AG08395 (cell line): ENCODE measurements around the gene HSBP1L1.

ENCODE experiments used
- DNase-seq: peaks from one replicate; pipeline ENCODE4 v3.0.0; 2012; ENCODE audit warnings: mixed read lengths, low spot score

HSBP1L1 gene

DNA sequence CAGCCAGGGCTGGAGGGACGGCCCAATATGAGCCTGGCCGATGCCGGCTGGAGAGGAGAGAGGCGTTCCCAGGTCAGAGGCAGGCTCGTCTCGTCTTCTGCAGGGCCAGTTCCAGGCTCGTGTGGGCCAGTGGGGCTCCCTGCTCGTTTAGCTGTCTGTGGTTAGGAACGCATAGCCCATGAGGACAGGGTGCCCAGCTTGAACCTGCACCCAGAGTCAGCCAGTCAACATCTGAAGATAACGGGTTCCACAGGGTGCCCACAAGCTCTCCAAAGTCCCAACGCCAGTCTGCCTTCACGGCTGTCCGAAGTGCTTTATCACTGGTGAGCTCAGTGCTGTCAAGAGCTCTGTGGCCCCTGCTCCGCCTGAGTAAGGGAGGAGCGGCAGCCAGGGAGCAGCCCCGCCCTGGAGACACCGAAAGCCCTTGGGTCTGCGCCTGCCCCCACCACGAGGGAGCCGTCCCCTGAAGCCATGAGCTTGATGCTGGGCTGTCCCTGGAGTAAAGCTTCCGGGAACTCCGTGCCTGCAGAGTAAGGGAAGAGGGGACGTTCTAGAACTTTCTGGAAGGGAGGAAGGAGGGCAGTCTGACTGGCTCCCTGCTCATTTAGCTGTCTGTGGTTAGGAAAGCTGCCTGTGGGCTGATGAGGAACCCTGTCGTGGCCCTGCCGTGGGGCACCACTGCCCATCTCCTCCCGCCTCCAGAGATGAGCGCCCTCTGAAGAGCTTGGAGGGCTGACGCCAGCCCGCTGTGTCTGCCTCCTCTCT lies 2.7 kb upstream of the HSBP1L1 start:
- no peak for DNase-seq

DNA sequence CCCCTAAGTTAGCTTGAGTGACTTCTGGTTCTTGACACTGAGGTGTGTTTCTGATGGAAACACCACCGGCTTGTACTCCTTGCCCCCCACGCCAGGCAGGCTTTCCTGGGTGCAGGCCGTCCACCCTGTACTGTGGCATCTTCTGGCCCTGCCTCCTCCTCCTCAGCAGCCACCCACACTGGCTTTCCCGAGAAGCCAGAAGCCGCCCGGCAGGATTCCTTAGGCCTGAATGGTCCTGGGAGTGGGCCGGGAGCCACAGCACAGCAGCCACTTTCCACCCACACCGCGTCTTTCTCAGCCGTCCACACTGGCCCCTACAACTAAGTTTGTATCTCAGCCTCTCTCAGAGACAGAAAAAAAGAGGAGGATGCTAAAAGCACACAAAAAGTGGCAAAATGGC lies 2.1 kb upstream of the HSBP1L1 start:
- no peak for DNase-seq

DNA sequence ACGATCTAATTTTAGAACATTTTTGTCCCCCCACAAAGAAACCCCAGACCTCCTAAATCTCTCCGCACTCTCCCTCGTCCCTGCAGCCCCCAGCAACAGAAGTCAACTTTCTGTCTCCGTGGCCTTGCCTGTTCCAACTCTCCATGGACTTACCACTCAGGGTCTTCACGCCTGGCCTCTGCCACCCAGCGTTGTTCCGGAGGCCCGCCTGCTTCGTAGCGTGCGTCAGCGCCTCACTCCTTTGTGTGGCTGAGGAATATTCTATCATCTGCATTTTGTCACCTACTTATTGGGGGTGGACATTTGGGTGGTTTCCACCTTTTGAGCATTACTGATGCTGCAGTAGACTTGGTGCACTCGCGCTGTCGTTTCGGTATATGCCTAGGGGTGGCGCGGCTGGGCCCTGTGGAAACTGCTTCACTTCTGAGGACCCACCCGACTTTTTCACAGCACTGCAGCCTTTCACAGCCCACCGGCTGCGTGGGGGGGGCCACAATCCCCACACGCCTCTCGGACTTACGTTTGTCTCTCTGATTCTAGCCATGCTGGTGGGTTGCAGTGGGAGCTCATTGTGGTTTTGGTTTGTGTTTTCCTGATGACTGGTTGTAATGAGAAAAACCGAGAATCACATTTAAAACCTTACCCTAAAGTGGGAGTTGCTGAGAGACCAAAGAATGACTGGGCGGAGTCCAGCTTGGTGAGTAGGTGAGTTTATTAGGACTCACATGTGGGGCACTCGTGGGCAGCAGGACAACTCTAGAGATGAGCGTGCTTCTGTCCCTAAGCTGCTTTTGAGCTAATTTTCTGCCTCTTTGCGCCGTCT lies 1.4 kb upstream of the HSBP1L1 start:
- no peak for DNase-seq

DNA sequence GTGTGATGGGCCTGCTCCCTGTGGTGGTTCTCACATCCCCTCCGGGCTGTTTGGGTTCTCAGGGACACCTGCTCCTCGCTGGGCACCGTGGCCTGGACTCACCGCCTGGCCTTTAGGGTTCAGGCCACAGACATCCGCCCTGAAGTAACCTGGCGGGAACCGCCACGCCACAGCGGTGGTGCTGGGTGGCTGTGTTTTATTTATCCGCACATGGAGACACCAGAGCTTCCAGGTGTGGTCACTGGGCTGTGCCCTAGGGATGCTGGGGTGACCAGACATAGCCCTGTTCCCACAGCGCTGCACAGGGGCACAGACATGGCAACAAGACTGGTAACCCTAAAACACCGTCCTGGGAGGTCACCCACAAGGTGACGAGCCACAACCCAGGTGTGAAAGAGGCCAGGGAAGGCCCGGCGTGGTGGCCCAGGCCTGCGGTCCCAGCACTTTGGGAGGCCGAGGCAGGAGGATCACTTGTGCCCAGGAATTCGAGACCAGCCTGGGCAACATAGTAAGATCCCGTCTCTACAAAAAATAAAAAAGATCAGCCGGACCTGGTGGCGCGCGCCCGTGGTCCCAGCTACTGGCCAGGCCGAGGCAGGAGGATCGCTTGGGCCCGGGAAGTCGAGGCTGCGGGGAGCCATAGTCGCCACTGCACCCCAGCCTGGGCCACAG lies 649 bp upstream of the HSBP1L1 start:
- DNase-seq: no peak

DNA sequence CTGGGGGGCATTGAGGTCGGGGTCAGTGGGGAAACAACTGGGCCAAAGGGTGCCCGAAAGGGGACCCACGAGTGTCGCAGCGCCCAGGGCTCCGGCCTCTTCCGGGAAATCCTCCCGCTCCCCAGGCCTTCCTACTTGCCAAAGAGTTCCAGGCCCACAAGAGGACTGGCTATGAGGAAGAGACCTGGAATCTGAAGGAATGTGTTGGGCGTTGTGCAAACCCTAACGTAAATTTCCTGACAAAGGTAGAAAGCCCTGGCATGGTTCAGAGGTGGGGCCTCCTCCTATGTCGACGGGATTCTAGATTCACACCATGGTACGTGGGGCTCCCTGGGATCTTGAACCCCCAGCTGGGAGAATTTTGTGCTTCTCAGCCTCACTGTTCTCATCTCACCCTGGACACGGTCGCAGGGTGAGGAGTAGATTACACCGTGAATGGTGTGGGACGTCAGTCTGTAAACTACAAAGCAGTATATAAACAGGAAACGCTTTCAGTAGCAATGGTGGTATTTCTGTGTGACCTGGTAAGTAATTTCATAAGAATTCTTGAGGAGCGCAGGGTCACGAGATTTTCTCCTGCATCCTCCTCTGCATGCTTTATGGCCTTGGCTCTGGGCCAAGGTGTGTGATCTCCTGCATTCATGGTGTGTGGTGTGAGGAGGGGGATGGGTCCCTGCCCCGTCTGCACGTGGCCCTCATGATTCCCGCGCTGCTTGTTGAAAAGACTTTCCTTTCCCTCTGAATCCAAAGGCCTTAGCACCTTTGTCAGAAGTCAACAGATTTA lies 868 bp downstream of the HSBP1L1 start:
- DNase-seq: peak; percentile 73

DNA sequence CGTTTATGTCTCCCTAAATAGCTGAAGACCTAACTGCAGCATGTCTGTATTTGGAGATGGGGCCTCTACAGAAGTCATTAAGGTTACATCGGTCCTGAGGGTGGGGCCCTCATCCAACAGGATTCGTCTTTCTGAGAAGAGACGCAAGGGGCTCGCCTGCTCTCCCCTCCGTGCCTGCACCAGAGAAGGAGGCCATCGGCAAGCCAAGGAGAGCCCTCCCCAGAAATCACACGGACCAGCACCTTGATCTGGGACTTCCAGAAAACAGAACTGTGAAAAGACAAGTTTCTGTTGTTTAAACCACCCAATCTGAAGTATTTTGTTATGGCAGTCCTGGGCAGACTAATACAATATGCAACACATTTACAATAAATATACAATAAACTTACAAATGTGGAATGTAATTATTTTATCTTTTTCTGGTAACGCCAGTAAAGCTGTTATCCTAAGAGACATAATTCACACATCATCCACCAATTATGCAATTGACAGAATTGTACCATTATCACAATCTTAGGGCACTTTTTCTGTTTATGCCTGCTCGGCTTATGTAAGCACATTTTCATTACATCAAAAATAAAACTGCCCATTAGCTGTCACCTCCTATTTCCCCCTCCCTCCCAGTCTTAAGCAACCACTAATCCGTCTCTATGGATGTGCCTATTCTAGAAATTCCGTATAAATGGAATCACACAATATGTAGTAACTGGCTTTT lies 6.1 kb downstream of the HSBP1L1 start:
- no peak for DNase-seq

DNA sequence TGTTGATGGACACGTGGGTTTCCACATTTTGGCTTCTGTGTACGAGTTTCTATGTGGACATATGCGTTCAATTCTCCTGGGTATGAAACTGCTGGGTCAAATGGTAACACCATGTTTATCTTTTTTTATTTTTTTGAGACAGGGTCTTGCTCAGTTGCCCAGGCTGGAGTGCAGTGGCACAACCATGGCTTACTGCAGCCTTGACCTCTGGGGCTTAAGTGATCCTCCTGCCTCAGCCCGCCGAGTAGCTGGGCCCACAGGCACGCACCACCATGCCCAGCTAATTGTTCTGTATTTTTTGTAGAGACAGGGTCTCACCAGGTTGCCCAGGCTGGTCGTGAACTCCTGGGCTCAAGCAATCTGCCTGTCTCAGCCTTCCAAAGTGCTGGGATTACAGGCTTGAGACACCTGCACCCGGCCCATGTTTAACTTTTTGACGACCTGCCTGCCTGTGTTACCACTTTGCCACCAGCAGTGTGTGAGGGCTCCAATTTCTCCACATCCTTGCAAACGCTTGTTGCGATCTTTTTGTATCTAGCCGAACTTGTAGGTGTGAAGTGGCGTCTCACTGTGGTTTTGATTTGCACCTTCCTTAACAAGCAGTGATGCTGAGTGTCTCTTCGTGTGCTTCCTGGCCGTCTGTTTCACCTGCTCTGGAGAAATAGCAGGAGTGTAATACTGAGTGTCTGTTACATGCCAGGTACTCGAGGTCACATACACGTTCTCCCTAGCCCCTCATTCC lies 6.9 kb downstream of the HSBP1L1 start:
- no peak for DNase-seq

DNA sequence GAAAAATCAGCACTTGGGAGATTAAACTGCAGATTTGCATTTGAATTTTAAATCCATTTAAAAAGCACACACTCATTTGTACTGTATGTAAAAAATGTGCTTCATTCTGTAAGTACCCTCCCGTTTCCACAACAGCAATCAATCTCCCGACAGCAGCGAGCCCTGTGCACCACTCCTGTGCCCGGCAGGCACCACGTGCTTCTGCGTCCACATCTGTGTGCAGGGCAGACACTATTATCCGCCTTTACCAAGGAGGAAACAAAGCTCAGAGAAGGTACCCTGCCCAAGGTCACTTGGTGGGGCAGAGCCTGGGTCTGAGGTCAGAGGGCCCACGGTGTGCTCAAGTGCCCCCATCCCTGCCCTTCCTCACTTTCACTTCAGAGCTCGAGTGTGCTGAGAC lies 7.5 kb downstream of the HSBP1L1 start:
- no peak for DNase-seq

DNA sequence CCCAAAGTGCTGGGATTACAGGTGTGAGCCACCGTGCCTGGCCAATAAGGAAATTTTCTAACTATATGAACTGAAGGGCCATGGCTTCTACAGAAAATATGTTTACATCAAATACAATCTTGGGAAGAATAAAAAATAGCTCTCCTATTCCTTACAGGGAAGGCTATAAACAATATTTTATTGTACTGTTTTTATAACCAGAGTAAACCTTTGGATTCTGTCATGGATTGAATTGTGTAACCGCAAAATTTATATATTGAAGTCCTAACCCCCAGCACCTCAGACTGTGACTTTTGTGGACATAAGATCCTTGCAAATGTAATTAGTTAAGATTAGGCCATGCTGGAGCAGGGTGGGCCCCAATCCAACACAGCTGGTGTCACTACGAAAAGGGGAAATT lies 8.3 kb downstream of the HSBP1L1 start:
- DNase-seq: no peak

DNA sequence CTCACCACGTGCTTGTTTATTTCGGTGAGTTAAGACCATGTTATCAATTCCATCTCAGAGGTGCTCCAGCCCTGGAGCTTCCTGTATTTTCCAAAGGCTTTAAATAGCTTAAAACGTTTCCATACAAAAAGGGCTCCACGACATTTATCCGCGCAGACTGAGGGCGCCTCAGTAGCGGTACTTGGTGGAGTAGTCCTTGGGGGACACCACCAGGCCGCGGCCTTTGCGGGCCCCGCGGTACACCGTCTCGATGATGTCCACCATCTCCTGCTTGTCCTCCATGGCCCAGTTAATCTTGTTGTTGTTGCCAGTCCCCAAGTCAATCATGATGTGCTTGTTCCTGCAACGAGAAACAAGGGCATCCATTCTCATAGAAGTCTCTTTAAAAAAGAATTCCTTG lies 9.1 kb downstream of the HSBP1L1 start:
- DNase-seq: no peak

DNA sequence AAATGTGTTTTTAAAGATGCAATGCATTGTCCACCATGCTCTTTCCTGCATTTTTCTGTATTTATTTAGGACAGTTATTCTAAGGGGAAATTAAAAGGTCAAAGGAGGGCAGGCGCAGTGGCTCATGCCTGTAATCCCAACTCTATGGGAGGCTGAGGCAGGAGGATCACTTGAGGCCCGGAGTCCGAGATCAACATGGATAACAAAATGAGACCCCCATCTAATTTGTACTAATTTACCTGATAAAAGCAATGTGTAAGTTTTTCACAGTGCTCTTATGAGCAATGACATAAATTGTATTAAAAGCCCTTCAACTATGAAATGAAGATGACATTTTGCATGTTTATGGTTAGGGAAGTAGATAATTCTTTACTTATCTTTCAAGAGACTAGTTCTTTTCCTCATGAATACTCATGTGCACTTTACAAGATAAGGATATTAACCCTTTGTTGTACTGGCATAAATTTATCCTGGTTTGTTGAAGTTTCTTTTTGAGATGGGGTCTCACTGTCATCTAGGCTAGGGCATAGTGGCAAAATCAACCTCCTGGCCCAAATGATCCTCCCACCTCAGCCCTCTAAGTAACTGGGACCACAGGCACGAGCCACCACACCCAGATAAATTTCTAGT lies 9.7 kb downstream of the HSBP1L1 start:
- no peak for DNase-seq

DNA sequence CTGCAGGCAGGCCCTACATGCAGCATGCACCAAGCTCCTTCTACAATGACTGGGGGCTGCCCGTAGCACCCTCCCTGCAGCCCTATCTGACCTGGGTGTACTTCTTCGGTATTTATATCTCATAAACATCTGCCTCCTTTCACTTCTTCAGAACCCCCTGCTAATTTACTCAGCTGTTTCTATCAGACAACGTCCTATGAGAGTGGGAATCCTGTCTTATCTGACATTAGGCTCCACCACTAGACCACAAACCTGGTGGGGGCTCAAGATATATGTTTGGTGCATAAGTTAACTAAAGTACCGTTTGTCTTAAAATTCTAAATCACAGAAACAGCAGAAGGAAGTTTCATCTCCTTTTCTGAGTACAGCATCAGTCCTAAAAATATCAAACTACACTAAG lies 10.6 kb downstream of the HSBP1L1 start:
- DNase-seq: no peak

DNA sequence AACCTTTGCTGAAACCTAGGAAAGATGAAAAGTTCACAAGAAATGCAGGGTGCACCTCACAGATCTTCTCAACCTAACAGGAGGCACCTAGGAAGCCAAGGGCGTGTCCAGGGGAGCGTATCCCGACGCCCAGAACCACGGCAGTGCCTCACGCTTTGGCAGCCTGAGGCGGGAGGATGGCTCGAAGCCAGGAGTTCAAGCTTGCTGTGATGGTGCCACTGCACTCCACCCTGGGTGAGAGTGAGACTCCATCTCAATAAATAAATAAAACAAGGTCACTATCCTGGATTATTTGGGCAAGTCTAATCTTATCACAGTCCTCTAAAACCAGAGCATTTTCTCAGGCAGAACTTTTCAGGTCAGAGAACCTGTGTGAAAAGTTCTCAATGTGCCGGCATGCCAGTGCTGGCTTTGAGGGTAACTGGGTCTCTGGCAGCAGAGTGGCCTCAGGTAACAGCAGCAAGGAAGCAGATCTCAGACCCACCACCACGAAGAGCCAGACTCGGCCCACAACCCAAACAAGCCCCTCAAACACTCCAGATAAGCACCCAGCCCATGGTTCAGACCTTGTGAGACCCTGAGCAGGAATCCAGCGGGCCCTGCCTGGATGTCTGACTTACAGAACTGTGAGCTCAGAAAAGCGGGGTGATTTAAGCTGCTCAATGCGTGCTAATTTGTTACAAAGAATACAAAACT lies 11.7 kb downstream of the HSBP1L1 start:
- DNase-seq: no peak

DNA sequence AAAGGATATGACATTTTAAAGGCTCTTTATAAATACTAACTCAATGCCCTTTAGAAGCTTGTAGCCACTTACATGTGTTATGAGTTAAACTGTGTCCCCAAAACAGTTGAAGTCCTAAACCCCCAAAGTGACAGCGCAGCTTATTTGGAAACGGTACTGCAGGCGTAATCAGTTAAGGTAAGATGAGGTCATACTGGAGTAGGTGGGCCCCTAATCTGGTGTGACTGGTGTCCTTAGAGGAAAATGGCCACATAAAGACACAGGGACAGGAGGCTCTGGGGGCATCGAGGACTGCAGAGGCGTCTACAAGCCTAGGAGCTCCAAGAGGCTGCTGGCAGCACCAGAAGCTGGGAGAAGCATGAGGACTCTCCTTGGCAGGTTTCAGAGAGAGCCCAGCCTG lies 15.4 kb downstream of the HSBP1L1 start:
- no peak for DNase-seq

DNA sequence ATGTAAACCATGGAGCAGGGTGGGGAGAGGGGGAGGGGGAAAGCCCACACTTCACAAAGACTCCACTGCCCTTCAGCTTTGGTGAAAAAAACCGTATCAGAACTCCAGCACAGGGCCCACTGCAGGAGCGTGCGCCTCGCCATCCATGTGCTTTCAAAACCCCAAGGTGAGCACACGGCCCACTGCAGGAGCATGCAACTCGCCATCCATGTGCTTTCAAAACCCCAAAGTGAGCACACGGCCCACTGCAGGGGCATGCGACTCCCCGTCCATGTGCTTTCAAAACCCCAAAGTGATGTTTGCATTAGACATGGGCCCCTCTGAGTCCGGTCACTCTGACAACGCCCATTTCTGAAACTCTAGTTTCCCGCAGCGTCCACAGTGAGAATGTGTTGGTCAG lies 16.1 kb downstream of the HSBP1L1 start:
- DNase-seq: no peak

DNA sequence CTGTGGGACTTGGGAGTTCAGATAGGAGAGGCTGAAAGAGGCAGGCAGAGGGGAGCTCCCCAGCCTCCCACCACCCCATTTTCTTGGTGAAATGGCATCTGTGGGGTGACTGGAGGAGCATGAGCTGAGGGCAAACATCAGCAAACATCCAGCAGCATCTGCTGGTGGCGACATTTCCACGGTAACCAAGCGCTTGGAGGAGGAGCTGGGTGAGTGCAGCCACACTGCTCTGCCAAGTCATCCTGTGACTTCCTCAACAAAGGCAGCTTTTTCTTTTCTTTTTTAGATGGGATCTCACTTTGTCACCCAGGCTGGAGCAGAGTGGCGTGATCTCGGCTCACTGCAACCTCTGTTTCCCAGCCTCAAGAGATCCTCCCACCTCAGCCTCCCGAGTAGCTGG lies 18.3 kb downstream of the HSBP1L1 start:
- peak; percentile 20 for DNase-seq

DNA sequence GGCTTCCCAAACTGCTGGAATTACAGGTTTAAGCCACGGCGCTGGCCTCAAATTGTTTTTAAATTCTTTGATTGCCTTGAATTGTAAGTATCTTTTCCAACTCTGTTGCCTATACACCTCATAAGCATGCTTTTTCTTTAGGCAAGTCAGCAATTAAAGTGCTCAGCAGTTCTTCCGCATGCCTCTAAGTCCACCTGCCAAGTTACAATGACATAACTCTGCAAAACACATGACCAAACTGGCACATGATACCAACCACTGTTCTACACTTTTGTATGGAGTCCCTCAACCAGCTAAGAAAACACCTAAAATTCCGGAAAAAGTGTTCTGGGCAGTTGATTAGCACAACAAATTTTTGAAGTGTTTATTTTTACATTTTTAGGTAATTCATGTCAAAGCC lies 18.8 kb downstream of the HSBP1L1 start:
- DNase-seq: no peak

DNA sequence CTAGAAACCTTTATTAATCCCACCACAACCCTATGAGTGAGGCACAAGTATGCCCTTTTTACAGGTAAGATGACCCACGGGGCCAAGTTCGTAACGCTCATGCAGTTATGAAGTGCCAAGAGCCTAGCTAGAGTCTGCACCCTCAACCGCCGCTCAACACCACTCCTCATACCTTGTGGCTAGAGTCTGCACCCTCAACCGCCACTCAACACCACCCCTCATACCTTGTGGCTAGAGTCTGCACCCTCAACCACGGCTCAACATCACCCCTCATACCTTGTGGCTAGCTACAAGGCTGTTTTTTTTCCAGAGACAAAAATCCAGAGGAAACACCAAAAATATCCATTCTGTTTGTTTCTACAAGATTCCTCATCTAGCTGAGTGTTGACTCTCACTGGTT lies 19.4 kb downstream of the HSBP1L1 start:
- DNase-seq: no peak

DNA sequence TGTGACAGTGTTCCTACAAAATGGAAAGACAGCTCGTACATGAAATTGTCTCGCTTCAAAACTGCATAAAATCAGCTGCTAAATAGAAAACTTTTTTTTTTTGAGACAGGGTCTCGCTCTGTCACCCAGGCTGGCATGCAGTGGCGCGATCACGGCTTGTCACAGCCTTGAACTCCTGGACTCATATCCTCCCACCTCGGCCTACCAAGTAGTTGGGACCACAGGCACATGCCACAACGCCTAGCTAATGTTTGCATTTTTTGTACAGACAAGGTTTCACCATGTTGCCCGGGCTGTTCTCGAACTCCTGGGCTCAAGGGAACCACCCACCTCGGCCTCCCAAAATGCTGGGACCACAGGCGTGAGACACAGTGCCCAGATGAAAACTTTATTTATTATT lies 20.7 kb downstream of the HSBP1L1 start:
- DNase-seq: no peak

DNA sequence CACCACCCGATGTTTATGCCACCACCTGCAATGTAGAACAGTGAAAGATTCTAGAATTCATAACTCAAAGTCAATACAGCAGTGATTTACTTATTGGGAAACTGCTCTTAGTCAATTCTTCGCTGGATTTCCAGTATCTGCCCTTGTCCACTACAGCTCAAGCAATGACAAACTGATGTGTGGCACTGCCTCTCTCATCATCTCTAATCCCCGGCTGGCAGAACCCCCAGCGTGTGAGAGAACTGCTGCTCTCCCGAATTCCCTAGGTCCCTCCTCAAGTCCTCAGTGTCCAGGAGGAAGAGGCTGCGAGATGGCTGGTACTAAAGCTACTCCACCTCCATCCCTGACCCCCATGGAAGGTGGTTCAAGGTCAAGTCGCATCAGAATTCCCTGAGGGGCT lies 22.3 kb downstream of the HSBP1L1 start:
- peak; percentile 33 for DNase-seq
